Left ventricle myocardium inferior (tissue), 1 donor: Measurements from ENCODE around the gene IGSF11. TPM values are rescaled to one million over a fixed set of nuclear protein-coding genes. Genes with fewer than 3 reads are reported as not detected.

Source experiments
- DNase-seq: peaks from one replicate; pipeline ENCODE4 v3.0.0-alpha.2; 2020
- H3K27ac ChIP-seq: fragments of 200-600 bp; replicated peaks from 2 replicates; pipeline ENCODE4 v1.8.0; 2021
- H3K27me3 ChIP-seq: fragments of 200-600 bp; 2 replicates; pipeline ENCODE4 v1.8.0; 2021; ENCODE audit warnings: low read depth
- H3K36me3 ChIP-seq: fragments of 200-600 bp; 2 replicates; pipeline ENCODE4 v1.8.0; 2021
- H3K4me1 ChIP-seq: fragments of 200-600 bp; 2 replicates; pipeline ENCODE4 v1.8.0; 2021
- H3K4me3 ChIP-seq: fragments of 200-600 bp; 2 replicates; pipeline ENCODE4 v1.8.0; 2021; ENCODE audit warnings: mild to moderate bottlenecking, moderate library complexity
- H3K9me3 ChIP-seq: fragments of 200-600 bp; replicated peaks from 2 replicates; pipeline ENCODE4 v1.8.0; 2021
- intact Hi-C: fragments of 100-400 bp; cut with micrococcal nuclease; formaldehyde crosslinking; loops from one replicate; pipeline ENCODE4 v1.11.0; 2022
- total RNA-seq: library from RNA; stranded (reverse); fragmentation: NEBNext Ultra II Directional; extraction: Animal tissue kit (Norgen Biotek cat#: 25700); gene quantifications from one replicate; pipeline ENCODE4 v1.2.1, GENCODE V29; 2021
- TF ChIP-seq, protein P1 (sequence below): fragments of 200-600 bp; IDR thresholded peaks from 2 replicates; pipeline ENCODE4 v1.8.0; 2021; ENCODE audit warnings: antibody characterized with exemption, mild to moderate bottlenecking, borderline replicate concordance
- donor health status: DM: no; HTN: yes; CAD: no; lungs with severe emphysema.

IGSF11 gene
- total RNA-seq, 1 donor from 2014 or later, result 2.1 TPM

- Histone ChIP-seq H3K27ac (no peak overlapping the region), H3K4me3 (no peak overlapping the region), H3K36me3 (no peaks in the 10 kb centered on the region), H3K4me1 (no peaks in the 10 kb centered on the region), H3K27me3 (no peaks in the 10 kb centered on the region), H3K9me3 (no peaks in the 10 kb centered on the region)
- DNase-seq, result no peak
- TF ChIP-seq, protein P1, sequence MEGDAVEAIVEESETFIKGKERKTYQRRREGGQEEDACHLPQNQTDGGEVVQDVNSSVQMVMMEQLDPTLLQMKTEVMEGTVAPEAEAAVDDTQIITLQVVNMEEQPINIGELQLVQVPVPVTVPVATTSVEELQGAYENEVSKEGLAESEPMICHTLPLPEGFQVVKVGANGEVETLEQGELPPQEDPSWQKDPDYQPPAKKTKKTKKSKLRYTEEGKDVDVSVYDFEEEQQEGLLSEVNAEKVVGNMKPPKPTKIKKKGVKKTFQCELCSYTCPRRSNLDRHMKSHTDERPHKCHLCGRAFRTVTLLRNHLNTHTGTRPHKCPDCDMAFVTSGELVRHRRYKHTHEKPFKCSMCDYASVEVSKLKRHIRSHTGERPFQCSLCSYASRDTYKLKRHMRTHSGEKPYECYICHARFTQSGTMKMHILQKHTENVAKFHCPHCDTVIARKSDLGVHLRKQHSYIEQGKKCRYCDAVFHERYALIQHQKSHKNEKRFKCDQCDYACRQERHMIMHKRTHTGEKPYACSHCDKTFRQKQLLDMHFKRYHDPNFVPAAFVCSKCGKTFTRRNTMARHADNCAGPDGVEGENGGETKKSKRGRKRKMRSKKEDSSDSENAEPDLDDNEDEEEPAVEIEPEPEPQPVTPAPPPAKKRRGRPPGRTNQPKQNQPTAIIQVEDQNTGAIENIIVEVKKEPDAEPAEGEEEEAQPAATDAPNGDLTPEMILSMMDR, result no peak
- intact Hi-C loops, result no loop called here
Measured at GRCh38 chr3:118912188-118912587, 122.5 kb downstream of the IGSF11 start.

GRCh38 chr3:118910332-118910731, 124.3 kb downstream of the IGSF11 start:
- TF ChIP-seq, protein P1, result no peak
- DNase-seq, result no peak
- no peaks in the 10 kb centered on the region for H3K9me3 ChIP-seq
- H3K4me1 ChIP-seq, result no peaks in the 10 kb centered on the region
- H3K4me3 ChIP-seq, result no peak overlapping the region
- H3K27ac ChIP-seq, result no peak overlapping the region
- no peaks in the 10 kb centered on the region for H3K27me3 ChIP-seq
- no peaks in the 10 kb centered on the region for H3K36me3 ChIP-seq
- intact Hi-C loops, result no loop called here

- no peak overlapping the region for H3K27ac ChIP-seq
- H3K4me3 ChIP-seq, result no peak overlapping the region
- DNase-seq, result no peak
- TF ChIP-seq, protein P1, result no peak
- H3K9me3 ChIP-seq, result no peaks in the 10 kb centered on the region
- H3K27me3 ChIP-seq, result no peaks in the 10 kb centered on the region
- intact Hi-C loops, result loop anchor here (10.0 kb wide), 1 partner anchor 305 kb away; no protein-coding TSS in a partner anchor
- no peaks in the 10 kb centered on the region for H3K4me1 ChIP-seq
- no peaks in the 10 kb centered on the region for H3K36me3 ChIP-seq
Measured at GRCh38 chr3:118909763-118910162, 124.9 kb downstream of the IGSF11 start.

- no peaks in the 10 kb centered on the region for H3K36me3 ChIP-seq
- DNase-seq, result no peak
- no peaks in the 10 kb centered on the region for H3K4me1 ChIP-seq
- H3K27me3 ChIP-seq, result no peaks in the 10 kb centered on the region
- intact Hi-C loops, result loop anchor here (10.0 kb wide), 1 partner anchor 307 kb away; no protein-coding TSS in a partner anchor
- H3K9me3 ChIP-seq, result no peaks in the 10 kb centered on the region
- TF ChIP-seq, protein P1, result no peak
- no peak overlapping the region for H3K27ac ChIP-seq
- H3K4me3 ChIP-seq, result no peak overlapping the region
Measured at GRCh38 chr3:118907909-118908308, 126.7 kb downstream of the IGSF11 start.

DNA sequence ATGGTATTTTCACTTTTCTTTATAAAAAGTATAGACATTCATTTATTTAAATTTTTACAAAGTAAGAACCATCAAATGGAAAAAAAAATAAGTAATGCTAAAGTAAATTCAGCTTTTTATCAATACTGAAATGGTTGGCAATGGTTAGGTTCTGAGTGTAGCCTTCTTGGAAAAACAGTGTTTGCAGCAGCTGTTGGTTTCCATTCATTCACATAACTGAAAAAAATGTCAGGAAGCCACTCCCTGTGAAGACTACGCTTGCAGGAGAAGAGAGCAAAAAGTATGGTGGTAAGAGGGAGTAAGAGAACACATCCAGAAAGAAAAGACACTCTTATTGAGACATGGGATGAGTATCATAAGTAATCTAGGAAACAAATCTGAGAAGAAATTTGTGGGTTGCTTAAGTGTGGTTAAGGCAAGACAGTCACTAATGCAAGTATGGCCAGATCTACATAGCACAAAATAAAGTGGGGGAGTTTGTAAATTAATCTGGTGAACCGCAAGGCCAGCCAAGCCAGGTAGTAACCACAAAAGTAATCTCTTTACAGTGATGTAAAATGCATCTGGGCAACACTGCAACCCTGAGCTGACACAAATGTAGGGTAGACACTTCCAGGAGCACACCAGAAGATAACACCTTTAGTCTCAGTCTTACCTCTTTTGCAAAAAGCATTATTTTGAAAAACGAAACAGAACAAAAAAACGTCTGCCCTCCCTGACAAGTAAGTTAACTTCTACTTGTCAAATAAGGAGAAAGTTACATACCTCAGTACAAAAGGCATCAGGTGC, 133.7 kb downstream of the IGSF11 start:
- H3K4me1 ChIP-seq, result no peaks in the 10 kb centered on the region
- H3K36me3 ChIP-seq, result no peaks in the 10 kb centered on the region
- H3K27me3 ChIP-seq, result no peaks in the 10 kb centered on the region
- H3K9me3 ChIP-seq, result no peaks in the 10 kb centered on the region
- intact Hi-C loops, result loop anchor here (10.0 kb wide), 1 partner anchor 314 kb away; no protein-coding TSS in a partner anchor
- TF ChIP-seq, protein P1, result no peak
- no peak overlapping the region for H3K27ac ChIP-seq
- no peak for DNase-seq
- no peak overlapping the region for H3K4me3 ChIP-seq
